WTC11 (cell line): ENCODE data around the gene RPS6KC1. TPM values are rescaled to one million over a fixed set of nuclear protein-coding genes. Genes with fewer than 3 reads are reported as not detected.

ENCODE experiments used
- ATAC-seq: fragments of 200-7000 bp; cut with Tn5 transposase; 2 replicates; pipeline ENCODE4 v1.10.0; 2021; ENCODE audit warnings: mild to moderate bottlenecking, moderate library complexity
- CTCF ChIA-PET: fragments of 300-600 bp; sonication (Branson Sonifier 250); formaldehyde crosslinking; loops from one replicate; lab custom pipeline; 2021; ENCODE audit warnings: antibody characterized with exemption; lab: Charles Lee
- POLR2A ChIA-PET: fragments of 350-600 bp; sonication (Branson Sonifier 250); formaldehyde crosslinking; loops from one replicate; lab custom pipeline; 2021; ENCODE audit warnings: antibody characterized with exemption; lab: Charles Lee
- DNase-seq: peaks from one replicate; pipeline ENCODE4 v3.0.0; 2021; ENCODE audit warnings: low spot score
- H3K27ac Mint-ChIP-seq: 2 replicates; pipeline ENCODE4 v1.8.0; 2021; ENCODE audit warnings: mixed read lengths
- H3K27me3 Mint-ChIP-seq: 2 replicates; pipeline ENCODE4 v1.8.0; 2021; ENCODE audit warnings: low read depth, mild to moderate bottlenecking, moderate library complexity, mixed read lengths
- H3K36me3 Mint-ChIP-seq: 2 replicates; pipeline ENCODE4 v1.8.0; 2021; ENCODE audit warnings: mixed read lengths
- H3K4me1 Mint-ChIP-seq: 2 replicates; pipeline ENCODE4 v1.8.0; 2022; ENCODE audit warnings: mixed read lengths
- H3K4me3 Mint-ChIP-seq: 2 replicates; pipeline ENCODE4 v1.8.0; 2021; ENCODE audit warnings: mild to moderate bottlenecking, moderate library complexity, mixed read lengths
- H3K9me3 Mint-ChIP-seq: 2 replicates; pipeline ENCODE4 v1.8.0; 2021; ENCODE audit warnings: mixed read lengths
- CBFB ChIP-seq: sonication (generic); formaldehyde crosslinking; IDR thresholded peaks from 2 replicates; pipeline ENCODE4 v1.8.1; 2022; ENCODE audit warnings: mild to moderate bottlenecking, low read depth, missing genetic modification reagents
- CREB1 ChIP-seq: sonication (generic); formaldehyde crosslinking; IDR thresholded peaks from 2 replicates; pipeline ENCODE4 v1.8.0; 2023; ENCODE audit warnings: mild to moderate bottlenecking, missing genetic modification reagents
- CREM ChIP-seq: sonication (generic); formaldehyde crosslinking; IDR thresholded peaks from 2 replicates; pipeline ENCODE4 v1.8.1; 2022; ENCODE audit warnings: mild to moderate bottlenecking, missing genetic modification reagents, moderate library complexity
- FOXK1 ChIP-seq: sonication (generic); formaldehyde crosslinking; IDR thresholded peaks from 2 replicates; pipeline ENCODE4 v1.8.0; 2022; ENCODE audit warnings: mild to moderate bottlenecking, moderate library complexity, missing genetic modification reagents
- MAX ChIP-seq: sonication (generic); formaldehyde crosslinking; IDR thresholded peaks from 2 replicates; pipeline ENCODE4 v1.8.0; 2022; ENCODE audit warnings: mild to moderate bottlenecking, missing genetic modification reagents
- MYBL2 ChIP-seq: sonication (generic); formaldehyde crosslinking; IDR thresholded peaks from 2 replicates; pipeline ENCODE4 v1.8.1; 2023; ENCODE audit warnings: mild to moderate bottlenecking, moderate library complexity, missing genetic modification reagents
- NFYB ChIP-seq: sonication (generic); formaldehyde crosslinking; conservative IDR thresholded peaks from 2 replicates; pipeline ENCODE4 v1.8.0; 2022; ENCODE audit warnings: low read depth, missing genetic modification reagents
- NR1H2 ChIP-seq: sonication (generic); formaldehyde crosslinking; IDR thresholded peaks from 2 replicates; pipeline ENCODE4 v1.9.0; 2021; ENCODE audit warnings: mild to moderate bottlenecking, moderate library complexity, missing genetic modification reagents
- NR3C1 ChIP-seq: sonication (generic); formaldehyde crosslinking; conservative IDR thresholded peaks from 2 replicates; pipeline ENCODE4 v1.8.1; 2023; ENCODE audit warnings: low read depth, mild to moderate bottlenecking, missing genetic modification reagents
- OVOL2 ChIP-seq: fragments of 250-450 bp; sonication (Bioruptor Pico); IDR thresholded peaks from 2 replicates; pipeline ENCODE4 v1.9.0; 2021; ENCODE audit warnings: mild to moderate bottlenecking, borderline replicate concordance
- RELA ChIP-seq: sonication (generic); formaldehyde crosslinking; IDR thresholded peaks from 2 replicates; pipeline ENCODE4 v1.8.1; 2022; ENCODE audit warnings: missing genetic modification reagents, mild to moderate bottlenecking, borderline replicate concordance
- TEAD4 ChIP-seq: sonication (generic); formaldehyde crosslinking; IDR thresholded peaks from 2 replicates; pipeline ENCODE4 v1.8.0; 2022; ENCODE audit warnings: mild to moderate bottlenecking, missing genetic modification reagents
- TP53 ChIP-seq: sonication (generic); formaldehyde crosslinking; IDR thresholded peaks from 2 replicates; pipeline ENCODE4 v1.8.1; 2023; ENCODE audit warnings: mild to moderate bottlenecking, missing genetic modification reagents
- USF1 ChIP-seq: sonication (generic); formaldehyde crosslinking; IDR thresholded peaks from 2 replicates; pipeline ENCODE4 v1.8.0; 2022; ENCODE audit warnings: mild to moderate bottlenecking, missing genetic modification reagents
- USF2 ChIP-seq: sonication (generic); formaldehyde crosslinking; IDR thresholded peaks from 2 replicates; pipeline ENCODE4 v1.8.1; 2023; ENCODE audit warnings: mild to moderate bottlenecking, missing genetic modification reagents, moderate library complexity
- ZNF317 ChIP-seq: sonication (generic); formaldehyde crosslinking; IDR thresholded peaks from 2 replicates; pipeline ENCODE4 v1.8.1; 2023; ENCODE audit warnings: low read depth, mild to moderate bottlenecking, moderate library complexity, missing genetic modification reagents, borderline replicate concordance
- total RNA-seq: library from RNA; stranded (reverse); gene quantifications from 3 replicates; pipeline ENCODE4 v1.2.3, GENCODE V29; 2021

RPS6KC1 gene
- total RNA-seq, 1 experiment from 2014 or later: 17.4 TPM

- TF ChIP-seq NR3C1 (CRISPR knock-in tag) (no peak), OVOL2 (no peak), RELA (CRISPR knock-in tag) (no peak), MAX (CRISPR knock-in tag) (no peak), NFYB (CRISPR knock-in tag) (no peak), FOXK1 (CRISPR knock-in tag) (no peak), CREM (CRISPR knock-in tag) (no peak), TEAD4 (CRISPR knock-in tag) (no peak), USF1 (CRISPR knock-in tag) (no peak), NR1H2 (CRISPR knock-in tag) (no peak)
Observed at GRCh38 chr1:213104604-213105003, 53.6 kb downstream of the RPS6KC1 start (continued).

GRCh38 chr1:213106298-213106697 lies 55.3 kb downstream of the RPS6KC1 start:
- DNase-seq: no peak
- H3K36me3 Mint-ChIP-seq: peaks cover 6% of the 10 kb centered on the region
- TF ChIP-seq FOXK1 (CRISPR knock-in tag) (no peak), USF2 (CRISPR knock-in tag) (peak; percentile 59)
- H3K9me3 Mint-ChIP-seq: peaks cover 7% of the 10 kb centered on the region; the same call in 1 of the 2 replicates
- CTCF ChIA-PET: no interaction called here
- H3K27me3 Mint-ChIP-seq: no peaks in the 10 kb centered on the region
- no peak for ATAC-seq
- no peak overlapping the region for H3K4me3 Mint-ChIP-seq
- H3K4me1 Mint-ChIP-seq: peaks cover 11% of the 10 kb centered on the region
- POLR2A ChIA-PET: no interaction called here
- H3K27ac Mint-ChIP-seq: no peak overlapping the region

GRCh38 chr1:213107613-213108012 lies 56.6 kb downstream of the RPS6KC1 start:
- no peak overlapping the region for H3K4me3 Mint-ChIP-seq
- TF ChIP-seq TP53 (CRISPR knock-in tag) (no peak), MYBL2 (CRISPR knock-in tag) (no peak), CREB1 (CRISPR knock-in tag) (no peak), CBFB (CRISPR knock-in tag) (no peak)
- POLR2A ChIA-PET: no interaction called here
- no peaks in the 10 kb centered on the region for H3K27me3 Mint-ChIP-seq
- CTCF ChIA-PET: no interaction called here
- H3K27ac Mint-ChIP-seq: no peak overlapping the region
- no peak for DNase-seq
- H3K4me1 Mint-ChIP-seq: peaks cover 14% of the 10 kb centered on the region
- H3K9me3 Mint-ChIP-seq: peaks cover 7% of the 10 kb centered on the region; the same call in 1 of the 2 replicates
- no peak for ATAC-seq
- H3K36me3 Mint-ChIP-seq: peaks cover 6% of the 10 kb centered on the region

GRCh38 chr1:213110349-213111300 lies 59.6 kb downstream of the RPS6KC1 start:
- peaks cover 14% of the 10 kb centered on the region for H3K4me1 Mint-ChIP-seq
- POLR2A ChIA-PET: interaction anchor here (0.7 kb wide), 1 partner anchor 1180 kb away, joined by 3 read pairs; no protein-coding TSS in a partner anchor
- H3K36me3 Mint-ChIP-seq: peaks cover 6% of the 10 kb centered on the region
- TF ChIP-seq ZNF317: no peak
- H3K9me3 Mint-ChIP-seq: peaks cover 7% of the 10 kb centered on the region; the same call in 1 of the 2 replicates
- DNase-seq: no peak
- CTCF ChIA-PET: no interaction called here
- no peaks in the 10 kb centered on the region for H3K27me3 Mint-ChIP-seq
- no peak overlapping the region for H3K4me3 Mint-ChIP-seq
- no peak overlapping the region; the same call in 1 of the 2 replicates for H3K27ac Mint-ChIP-seq
- ATAC-seq: peak; percentile 24; the same call in 1 of the 2 replicates
